HG02759 (cell line): ENCODE measurements around the gene TCF3.

Experiments
- ATAC-seq: cut with Tn5 transposase; IDR thresholded peaks from one replicate; pipeline ENCODE4 v1.9.1; 2021; ENCODE audit warnings: mild to moderate bottlenecking, moderate library complexity; ENCODE audit not compliant: unreplicated experiment

The TCF3 gene

GRCh38 chr19:1590641-1591397 lies 61.6 kb downstream of the TCF3 start:
- ATAC-seq: no peak

DNA sequence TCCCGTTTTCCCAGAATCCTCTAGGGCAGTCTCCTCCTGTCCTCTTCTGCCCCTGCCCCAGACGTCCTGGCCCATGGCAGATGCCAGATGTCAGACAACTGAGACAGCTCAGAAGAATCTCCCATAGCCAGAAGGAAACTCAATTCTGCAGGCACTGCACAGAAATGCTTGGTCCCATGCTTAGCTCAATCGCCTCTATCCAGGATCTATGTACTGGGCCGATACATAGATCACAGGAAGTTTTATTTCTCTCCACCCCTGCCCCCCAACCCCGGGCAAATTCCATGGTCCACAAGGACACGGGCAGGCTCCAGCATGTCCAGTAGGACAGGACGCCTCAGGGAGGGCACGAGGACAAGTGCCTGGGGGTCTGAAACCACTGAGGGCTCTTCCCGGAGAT lies 64.5 kb downstream of the TCF3 start:
- ATAC-seq: no peak

DNA sequence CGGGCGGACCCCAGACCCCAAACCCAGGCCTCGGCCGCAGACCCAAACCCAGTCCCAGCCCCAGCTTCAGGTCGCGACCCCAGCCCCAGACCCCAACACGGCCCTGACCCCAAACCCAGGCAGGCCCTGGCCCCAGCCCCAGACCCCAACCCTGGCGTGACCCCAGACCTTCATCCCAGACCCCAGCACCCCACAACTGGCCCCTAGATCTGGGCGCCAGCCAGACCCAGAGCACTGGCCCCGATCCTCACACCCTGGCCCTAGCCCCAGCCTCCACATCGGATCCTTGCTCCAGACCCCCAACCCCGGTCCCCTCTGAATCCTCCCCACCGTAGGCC lies 67.2 kb downstream of the TCF3 start:
- no peak for ATAC-seq

DNA sequence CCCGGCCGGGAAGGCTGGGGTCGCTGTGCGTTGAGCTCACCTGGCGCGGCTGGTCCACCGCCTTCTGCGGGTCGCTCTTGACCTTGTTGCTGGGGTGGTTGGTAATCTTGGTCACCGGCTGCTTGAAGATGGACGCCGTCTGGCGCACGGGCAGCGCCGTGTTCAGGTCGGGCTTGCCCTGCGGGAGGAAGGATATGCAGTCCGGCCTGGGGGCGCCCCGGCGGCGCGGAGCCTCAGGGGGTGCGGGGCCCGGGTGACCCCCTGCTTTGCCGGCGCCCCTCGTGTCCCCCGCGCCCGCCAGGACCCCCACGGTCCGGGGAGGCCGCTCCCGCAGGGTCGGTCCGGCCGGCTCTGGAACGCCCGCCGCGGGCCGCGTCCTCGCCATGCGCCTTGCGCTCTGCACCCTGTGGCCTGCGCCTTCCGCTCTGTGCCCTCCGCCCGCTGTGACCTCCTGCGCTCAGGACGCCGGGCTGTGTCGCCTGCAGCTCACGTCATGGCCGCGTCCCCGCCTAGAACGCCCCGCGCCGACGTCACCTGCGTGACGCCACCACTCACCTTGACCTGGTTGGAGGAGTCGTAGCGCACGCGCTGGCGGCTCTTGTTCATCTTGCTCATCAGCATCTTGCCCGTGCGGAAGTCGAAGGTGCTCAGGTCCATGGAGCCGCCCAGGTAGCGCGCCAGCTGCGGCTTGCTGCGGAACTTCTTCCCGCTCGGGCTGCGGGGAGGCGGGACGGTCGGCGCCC lies 67.7 kb downstream of the TCF3 start:
- no peak for ATAC-seq

DNA sequence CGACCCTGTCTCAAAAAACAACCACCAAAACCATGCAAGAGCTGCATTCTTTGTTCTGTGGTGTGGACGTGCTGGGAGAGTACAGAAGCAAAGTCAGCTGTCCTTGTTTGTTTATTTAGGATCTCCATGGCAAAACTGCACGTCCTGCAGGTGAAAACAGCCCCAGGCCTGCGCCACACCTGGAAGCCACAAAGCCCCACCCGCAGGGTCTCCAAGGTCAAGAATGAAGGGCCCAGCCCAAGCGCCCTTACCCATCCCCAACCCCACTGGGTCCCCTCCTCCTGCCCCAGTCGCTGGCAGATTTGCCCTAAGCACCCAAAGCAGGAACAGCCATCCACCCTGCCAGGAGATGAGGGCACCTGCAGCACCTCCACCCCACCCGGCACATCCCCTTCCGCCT lies 70.2 kb downstream of the TCF3 start:
- ATAC-seq: no peak

DNA sequence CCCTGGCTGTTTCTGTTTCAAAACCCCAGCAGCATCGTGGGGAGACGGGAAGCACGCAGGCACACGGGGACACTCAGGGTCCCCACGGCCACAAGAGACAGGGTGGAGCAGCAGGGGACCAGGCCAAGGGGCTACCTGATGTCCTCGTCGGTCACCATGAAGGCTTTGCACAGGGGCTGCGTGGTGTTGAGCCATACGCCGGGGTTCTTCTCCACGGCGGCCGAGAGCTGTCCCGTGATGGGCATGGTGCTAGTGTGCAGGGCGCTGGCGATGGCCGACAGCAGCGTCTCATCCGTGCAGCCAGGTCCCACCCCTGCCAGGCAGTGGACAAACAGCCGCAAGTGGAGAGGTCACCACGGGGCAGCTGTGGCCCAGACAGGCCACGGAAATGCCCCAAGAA lies 71.5 kb downstream of the TCF3 start:
- no peak for ATAC-seq

DNA sequence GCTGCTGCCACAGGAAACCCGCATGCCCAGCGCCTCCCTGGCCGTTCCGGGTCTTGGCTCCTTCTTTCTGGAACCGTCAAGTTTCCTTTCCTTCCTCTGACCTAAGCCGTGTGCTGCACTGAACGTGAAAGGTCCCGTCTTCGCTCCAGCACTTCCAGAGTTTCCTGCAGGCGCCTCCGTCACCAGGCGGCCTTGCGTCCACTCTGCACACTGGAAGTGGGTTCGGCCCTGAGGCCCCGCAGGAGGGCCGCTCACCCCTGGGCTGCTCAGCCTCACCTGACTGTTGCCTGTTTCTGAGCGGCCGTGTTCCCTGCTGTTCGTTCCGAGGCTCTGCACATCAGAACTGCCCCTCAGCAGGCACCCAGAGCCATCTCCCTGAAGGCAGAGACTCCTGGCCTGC lies 72.0 kb downstream of the TCF3 start:
- no peak for ATAC-seq

DNA sequence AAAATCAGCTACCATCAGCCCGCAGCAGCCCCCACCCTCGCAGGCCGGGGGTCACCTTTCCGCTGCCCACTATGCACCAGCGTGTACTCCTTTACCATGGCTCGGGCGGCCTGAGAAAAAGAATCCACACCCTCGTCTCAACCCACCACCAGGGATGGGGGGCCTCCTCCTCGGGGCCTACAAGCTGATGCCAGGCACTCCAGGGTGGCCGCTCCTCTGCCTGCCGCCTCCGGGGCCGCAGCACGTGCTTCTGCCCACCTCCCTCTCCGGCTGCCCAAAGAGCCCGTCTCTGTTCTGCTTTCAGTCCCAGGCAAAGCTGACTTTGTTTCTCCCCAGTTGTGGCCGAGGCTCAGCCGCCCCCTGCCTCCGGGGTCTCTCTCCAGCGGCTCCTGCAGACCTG lies 73.2 kb downstream of the TCF3 start:
- no peak for ATAC-seq

GRCh38 chr19:1577929-1578618 lies 74.3 kb downstream of the TCF3 start:
- no peak for ATAC-seq

- ATAC-seq: no peak
Observed at GRCh38 chr19:1577090-1577928, 75.1 kb downstream of the TCF3 start.

DNA sequence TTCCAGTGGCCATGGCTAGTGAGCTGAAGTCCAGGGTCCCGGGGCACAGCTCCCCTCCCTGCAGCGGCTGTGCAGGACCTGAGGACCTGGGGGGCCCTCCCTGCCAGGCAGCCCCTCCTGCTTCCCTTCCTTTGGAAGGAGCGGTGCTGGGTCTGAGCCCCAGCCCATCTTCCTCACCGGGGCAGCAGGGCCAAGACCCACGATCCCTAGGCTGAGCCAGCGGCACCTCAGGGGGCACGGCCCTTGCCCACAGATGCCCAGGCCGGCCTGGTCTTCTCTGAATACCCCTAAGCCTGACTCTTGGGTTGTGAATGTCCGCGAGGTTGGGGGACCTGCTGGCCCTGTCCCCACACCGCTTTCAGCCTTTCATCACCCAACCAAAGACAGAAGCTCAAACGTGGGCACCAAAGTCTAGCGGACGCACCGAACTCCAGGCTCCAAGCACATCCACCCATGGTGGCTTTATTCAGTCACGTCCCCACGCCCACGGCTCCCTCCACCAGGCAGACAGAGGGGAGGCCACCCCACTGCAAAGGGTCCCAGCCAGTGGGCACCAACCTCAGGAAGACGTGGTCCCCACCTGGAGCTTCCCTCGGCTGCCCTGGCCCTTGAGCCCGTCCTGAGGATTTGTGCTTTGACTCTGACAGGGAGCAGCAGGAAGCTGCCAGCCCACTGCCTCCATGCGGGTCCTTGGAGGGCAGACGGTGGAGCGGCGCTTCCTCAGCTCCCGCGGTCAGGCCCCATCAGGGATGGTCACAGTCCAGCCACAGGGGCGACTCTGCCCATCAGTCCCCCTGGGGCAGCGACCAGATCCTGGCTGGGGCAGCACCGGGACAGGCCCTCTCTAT lies 75.9 kb downstream of the TCF3 start:
- no peak for ATAC-seq

DNA sequence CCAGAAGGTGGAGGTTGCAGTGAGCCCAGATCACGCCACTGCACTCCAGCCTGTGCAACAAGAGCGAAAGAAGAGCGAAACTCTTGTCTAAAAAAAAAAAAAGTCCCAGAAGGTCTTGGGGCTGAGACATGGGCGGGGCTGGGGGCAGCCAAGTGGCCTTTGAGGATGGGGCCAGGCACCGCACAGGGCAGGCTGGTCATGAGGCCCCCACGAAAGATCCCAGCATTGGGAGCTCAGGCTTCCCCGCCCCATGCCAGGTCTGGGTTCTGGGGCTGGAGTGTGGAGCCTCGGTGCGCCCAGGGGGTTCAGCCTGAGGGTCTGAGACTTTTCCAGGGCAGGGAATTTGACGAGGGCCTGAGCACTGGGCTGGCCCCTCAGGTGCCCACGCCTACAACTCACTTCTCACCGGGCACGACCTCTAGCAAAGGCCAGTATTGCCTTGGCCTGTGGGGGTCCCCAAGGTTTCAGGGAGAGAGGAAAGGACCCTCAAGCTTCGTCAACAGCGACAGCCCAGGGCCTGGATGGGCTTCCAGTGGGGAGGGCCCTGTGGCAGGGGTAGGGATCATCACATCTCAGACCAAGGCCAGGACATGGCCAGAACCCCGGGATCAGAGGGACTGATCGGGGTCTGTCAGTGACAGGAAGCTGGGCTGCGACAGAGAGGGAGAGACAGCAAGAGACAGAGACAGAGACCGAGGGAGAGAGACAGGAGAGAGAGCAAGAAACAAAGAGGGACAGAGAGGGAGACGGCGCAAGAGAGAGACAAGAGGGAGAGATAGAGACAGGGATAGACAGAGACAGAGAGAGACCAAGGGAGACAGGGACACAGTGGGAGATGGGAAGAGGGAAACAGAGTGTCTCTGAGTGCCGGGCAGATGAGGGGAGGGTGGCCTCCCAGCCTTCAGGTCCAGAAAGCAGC lies 76.8 kb downstream of the TCF3 start:
- ATAC-seq: no peak

DNA sequence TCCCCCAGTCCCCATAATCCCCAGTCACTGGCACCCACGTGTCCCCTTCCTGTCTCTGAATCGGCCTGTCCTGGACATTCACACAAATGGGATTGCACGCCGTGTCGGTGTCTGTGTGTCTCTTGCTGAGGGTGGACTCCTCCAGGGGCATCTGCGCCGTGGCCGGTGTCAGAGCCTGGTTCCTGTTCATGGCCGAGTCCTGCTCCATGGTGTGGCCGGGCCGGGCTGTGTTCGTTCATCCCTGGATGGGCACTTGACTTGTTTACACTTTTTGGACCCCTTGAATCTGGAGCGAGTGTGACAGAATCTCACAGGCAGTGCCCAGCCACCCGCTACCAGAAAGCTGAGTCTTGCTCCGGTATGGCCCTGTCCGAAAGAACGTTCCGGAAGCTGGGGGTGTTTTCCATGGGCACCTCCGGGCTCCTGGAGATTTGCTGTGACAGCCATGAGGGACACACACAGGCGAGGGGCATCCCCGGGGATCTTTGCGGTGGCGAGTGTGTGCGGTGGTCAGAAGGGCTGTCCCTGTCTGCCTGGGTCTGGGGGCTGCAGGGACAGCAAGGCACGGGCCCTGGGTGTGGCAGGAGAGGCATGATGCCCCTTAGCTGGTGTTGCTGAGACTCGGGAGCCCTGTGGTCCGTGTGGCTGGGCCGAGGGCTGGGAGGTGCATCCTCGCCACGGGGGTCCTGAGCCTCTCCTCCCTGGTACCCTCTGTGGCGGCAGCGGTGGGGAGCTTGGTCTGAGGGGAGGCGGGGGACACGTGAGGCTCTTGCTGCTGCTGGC lies 77.9 kb downstream of the TCF3 start:
- no peak for ATAC-seq

DNA sequence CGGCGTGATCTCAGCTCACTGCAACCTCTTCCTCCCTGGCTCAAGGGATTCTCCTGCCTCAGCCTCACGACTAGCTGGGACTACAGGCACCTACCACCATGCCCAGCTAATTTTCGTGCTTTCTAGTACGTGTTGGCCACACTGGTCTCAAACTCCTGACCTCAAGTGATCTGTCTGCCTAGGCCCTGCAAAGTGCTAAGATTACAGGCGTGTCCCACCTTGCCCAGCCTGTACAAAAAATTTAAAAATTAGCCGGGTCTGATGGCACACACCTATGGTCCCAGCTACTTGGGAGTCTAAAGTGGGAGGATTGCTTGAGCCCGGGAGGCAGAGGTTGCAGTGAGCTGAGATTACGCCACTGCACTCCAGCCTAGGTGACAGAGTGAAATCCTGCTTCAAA lies 79.6 kb downstream of the TCF3 start:
- ATAC-seq: no peak

- no peak for ATAC-seq
Observed at GRCh38 chr19:1571358-1571757, 81.1 kb downstream of the TCF3 start.

GRCh38 chr19:1570836-1571235 lies 81.6 kb downstream of the TCF3 start:
- no peak for ATAC-seq

DNA sequence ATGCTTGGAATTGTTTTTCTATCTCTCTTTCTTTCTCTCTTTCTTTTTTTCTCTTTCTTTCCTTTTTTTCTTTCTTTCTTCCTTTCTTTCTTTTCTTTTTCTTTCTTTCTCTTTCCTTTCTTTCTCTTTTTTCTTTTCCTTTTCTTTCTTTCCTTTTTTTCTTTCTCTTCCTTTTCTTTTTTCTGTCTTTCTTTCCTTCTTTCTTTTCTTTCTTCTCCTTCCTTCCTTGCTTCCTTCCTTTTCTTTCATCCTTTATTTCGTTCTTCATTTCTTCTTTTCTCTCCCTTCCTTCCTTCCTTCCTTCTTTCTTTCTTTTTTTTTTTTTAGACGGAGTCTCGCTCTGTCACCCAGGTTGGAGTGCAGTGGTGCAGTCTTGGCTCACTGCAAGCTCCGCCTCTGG lies 82.4 kb downstream of the TCF3 start:
- no peak for ATAC-seq

- peak; percentile 73 for ATAC-seq
Observed at GRCh38 chr19:1568320-1569019, 83.9 kb downstream of the TCF3 start, which contains the start of gene MEX3D. Gene MEX3D (minus strand): TSS chr19:1568325. CDS start chr19:1568058, 267 bp downstream.
